Neural cell (in vitro differentiated cells): ENCODE results near the gene CCDC68.

ENCODE experiments used
- EP300 ChIP-seq: fragments of 450-650 bp; conservative IDR thresholded peaks from 2 replicates; pipeline ENCODE4 v1.6.1; 2014; ENCODE audit warnings: antibody characterized with exemption, mild to moderate bottlenecking, moderate library complexity; ENCODE audit not compliant: poor library complexity, severe bottlenecking
- EZH2 ChIP-seq: fragments of 200-600, 300-800 bp; shearing (Covaris generic), sonication (generic); IDR thresholded peaks from 2 replicates; pipeline ENCODE4 v1.6.1; 2014; ENCODE audit warnings: antibody characterized with exemption, low read length, borderline replicate concordance, mild to moderate bottlenecking; ENCODE audit not compliant: insufficient read depth, poor library complexity, severe bottlenecking
- POLR2AphosphoS5 ChIP-seq: IDR thresholded peaks from 2 replicates; pipeline ENCODE4 v1.6.1; 2012
- SMC3 ChIP-seq: fragments of 450-650 bp; conservative IDR thresholded peaks from 2 replicates; pipeline ENCODE4 v1.6.1; 2014; ENCODE audit warnings: antibody characterized with exemption, mild to moderate bottlenecking, moderate library complexity; ENCODE audit not compliant: poor library complexity
- TF ChIP-seq, protein P1 (sequence below): fragments of 450-650 bp; IDR thresholded peaks from 2 replicates; pipeline ENCODE4 v1.5.1; 2014; ENCODE audit warnings: antibody characterized with exemption, mild to moderate bottlenecking, moderate library complexity; ENCODE audit not compliant: poor library complexity, severe bottlenecking
- TF ChIP-seq, protein P2 (sequence below): IDR thresholded peaks from 2 replicates; pipeline ENCODE4 v1.6.1; 2012; ENCODE audit warnings: borderline replicate concordance

DNA sequence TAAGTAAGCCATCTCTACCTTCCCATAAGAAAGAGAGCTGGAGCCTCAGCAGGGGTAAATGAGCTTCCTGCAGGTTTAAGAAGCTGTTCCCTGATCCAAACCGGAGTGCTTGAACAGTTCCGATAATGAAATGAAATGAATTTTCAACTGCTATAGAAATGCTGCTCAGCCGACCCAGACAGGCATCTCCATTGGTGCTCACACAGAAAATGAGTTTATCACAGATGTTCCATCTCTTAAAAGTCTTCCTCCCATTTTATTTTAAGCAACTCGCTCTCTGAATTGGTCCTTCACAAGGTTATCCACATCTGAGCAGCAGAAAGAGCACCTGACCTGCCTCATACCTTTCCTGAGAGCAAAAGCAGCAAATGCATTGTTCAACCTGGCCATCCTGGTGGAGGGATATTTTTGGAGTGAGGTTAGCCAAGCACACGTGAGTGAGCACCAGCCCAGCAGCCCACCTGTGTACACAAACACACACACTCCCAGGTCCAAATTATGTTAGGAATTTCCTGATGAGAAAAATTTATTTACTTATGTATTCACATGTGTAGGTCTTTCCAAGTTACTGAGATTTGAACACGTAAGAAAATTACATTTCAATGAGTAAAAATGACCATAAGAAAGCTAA, 42.2 kb upstream of the CCDC68 start:
- TF ChIP-seq, protein P1, sequence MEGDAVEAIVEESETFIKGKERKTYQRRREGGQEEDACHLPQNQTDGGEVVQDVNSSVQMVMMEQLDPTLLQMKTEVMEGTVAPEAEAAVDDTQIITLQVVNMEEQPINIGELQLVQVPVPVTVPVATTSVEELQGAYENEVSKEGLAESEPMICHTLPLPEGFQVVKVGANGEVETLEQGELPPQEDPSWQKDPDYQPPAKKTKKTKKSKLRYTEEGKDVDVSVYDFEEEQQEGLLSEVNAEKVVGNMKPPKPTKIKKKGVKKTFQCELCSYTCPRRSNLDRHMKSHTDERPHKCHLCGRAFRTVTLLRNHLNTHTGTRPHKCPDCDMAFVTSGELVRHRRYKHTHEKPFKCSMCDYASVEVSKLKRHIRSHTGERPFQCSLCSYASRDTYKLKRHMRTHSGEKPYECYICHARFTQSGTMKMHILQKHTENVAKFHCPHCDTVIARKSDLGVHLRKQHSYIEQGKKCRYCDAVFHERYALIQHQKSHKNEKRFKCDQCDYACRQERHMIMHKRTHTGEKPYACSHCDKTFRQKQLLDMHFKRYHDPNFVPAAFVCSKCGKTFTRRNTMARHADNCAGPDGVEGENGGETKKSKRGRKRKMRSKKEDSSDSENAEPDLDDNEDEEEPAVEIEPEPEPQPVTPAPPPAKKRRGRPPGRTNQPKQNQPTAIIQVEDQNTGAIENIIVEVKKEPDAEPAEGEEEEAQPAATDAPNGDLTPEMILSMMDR, result no peak
- TF ChIP-seq EZH2 (no peak), EP300 (no peak), POLR2AphosphoS5 (no peak), SMC3 (no peak)
- TF ChIP-seq, protein P2, sequence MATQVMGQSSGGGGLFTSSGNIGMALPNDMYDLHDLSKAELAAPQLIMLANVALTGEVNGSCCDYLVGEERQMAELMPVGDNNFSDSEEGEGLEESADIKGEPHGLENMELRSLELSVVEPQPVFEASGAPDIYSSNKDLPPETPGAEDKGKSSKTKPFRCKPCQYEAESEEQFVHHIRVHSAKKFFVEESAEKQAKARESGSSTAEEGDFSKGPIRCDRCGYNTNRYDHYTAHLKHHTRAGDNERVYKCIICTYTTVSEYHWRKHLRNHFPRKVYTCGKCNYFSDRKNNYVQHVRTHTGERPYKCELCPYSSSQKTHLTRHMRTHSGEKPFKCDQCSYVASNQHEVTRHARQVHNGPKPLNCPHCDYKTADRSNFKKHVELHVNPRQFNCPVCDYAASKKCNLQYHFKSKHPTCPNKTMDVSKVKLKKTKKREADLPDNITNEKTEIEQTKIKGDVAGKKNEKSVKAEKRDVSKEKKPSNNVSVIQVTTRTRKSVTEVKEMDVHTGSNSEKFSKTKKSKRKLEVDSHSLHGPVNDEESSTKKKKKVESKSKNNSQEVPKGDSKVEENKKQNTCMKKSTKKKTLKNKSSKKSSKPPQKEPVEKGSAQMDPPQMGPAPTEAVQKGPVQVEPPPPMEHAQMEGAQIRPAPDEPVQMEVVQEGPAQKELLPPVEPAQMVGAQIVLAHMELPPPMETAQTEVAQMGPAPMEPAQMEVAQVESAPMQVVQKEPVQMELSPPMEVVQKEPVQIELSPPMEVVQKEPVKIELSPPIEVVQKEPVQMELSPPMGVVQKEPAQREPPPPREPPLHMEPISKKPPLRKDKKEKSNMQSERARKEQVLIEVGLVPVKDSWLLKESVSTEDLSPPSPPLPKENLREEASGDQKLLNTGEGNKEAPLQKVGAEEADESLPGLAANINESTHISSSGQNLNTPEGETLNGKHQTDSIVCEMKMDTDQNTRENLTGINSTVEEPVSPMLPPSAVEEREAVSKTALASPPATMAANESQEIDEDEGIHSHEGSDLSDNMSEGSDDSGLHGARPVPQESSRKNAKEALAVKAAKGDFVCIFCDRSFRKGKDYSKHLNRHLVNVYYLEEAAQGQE, result no peak
